T-helper 17 cell (primary cell): ENCODE results near the gene HIVEP3. TPM values are rescaled to one million over a fixed set of nuclear protein-coding genes. Genes with fewer than 3 reads are reported as not detected.

Source experiments
- ATAC-seq: fragments of 150-1000 bp; cut with Tn5 transposase; 2 replicates; pipeline ENCODE4 v1.10.0; 2021; ENCODE audit warnings: mild to moderate bottlenecking, moderate library complexity
- DNase-seq, 3 donors: peaks; one replicate each; pipeline versions ENCODE4 v3.0.0 to v3.0.0-alpha.2; 2020 to 2021
- H3K9me3 ChIP-seq: one replicate; pipeline ENCODE4 v1.7.0; 2013; ENCODE audit warnings: low read length, mild to moderate bottlenecking; ENCODE audit not compliant: control insufficient read depth, poor library complexity, severe bottlenecking
- H3K27ac Mint-ChIP-seq: one replicate; pipeline ENCODE4 v1.8.0; 2022; ENCODE audit warnings: mild to moderate bottlenecking, moderate library complexity, mixed read lengths
- H3K27me3 Mint-ChIP-seq: one replicate; pipeline ENCODE4 v1.8.0; 2022; ENCODE audit warnings: mixed read lengths
- H3K36me3 Mint-ChIP-seq: one replicate; pipeline ENCODE4 v1.8.0; 2022; ENCODE audit warnings: low read depth, mixed read lengths
- H3K4me1 Mint-ChIP-seq: one replicate; pipeline ENCODE4 v1.8.0; 2022; ENCODE audit warnings: mild to moderate bottlenecking, mixed read lengths
- H3K4me3 Mint-ChIP-seq: one replicate; pipeline ENCODE4 v1.8.0; 2022; ENCODE audit warnings: mild to moderate bottlenecking, moderate library complexity, mixed read lengths
- total RNA-seq, 4 donors: library from RNA in 2 of 4; stranded (reverse) in 2 of 4; gene quantifications; one replicate each; pipeline ENCODE4 v1.2.3 and lab custom pipeline; 2022 to 2026

Gene HIVEP3
- total RNA-seq, 2 donors from 2014 or later: 11.1 to 13.9 TPM

GRCh38 chr1:41539418-41539805, 379.3 kb downstream of the HIVEP3 start:
- no peak for ATAC-seq
- Mint-ChIP-seq H3K4me3 (no peak overlapping the region), H3K27me3 (no peaks in the 10 kb centered on the region), H3K4me1 (peaks cover 23% of the 10 kb centered on the region), H3K27ac (no peak overlapping the region), H3K36me3 (peaks cover 3% of the 10 kb centered on the region)
- H3K9me3 ChIP-seq: no peaks in the 10 kb centered on the region
- DNase-seq: no peak

- no peaks in the 10 kb centered on the region for H3K27me3 Mint-ChIP-seq
- no peak overlapping the region for H3K27ac Mint-ChIP-seq
- peaks cover 27% of the 10 kb centered on the region for H3K4me1 Mint-ChIP-seq
- peaks cover 3% of the 10 kb centered on the region for H3K36me3 Mint-ChIP-seq
- DNase-seq: no peak
- H3K9me3 ChIP-seq: no peaks in the 10 kb centered on the region
- H3K4me3 Mint-ChIP-seq: no peak overlapping the region
- no peak for ATAC-seq
Measured at GRCh38 chr1:41538741-41539417, 379.8 kb downstream of the HIVEP3 start.

- Mint-ChIP-seq H3K27me3 (no peaks in the 10 kb centered on the region), H3K4me1 (peaks cover 28% of the 10 kb centered on the region), H3K4me3 (no peak overlapping the region), H3K27ac (no peak overlapping the region), H3K36me3 (peaks cover 3% of the 10 kb centered on the region)
- DNase-seq (no peak), ATAC-seq (no peak)
- H3K9me3 ChIP-seq: no peaks in the 10 kb centered on the region
Measured at GRCh38 chr1:41537788-41538351, 380.9 kb downstream of the HIVEP3 start.

GRCh38 chr1:41537251-41537650, 381.5 kb downstream of the HIVEP3 start:
- Mint-ChIP-seq H3K4me1 (peaks cover 29% of the 10 kb centered on the region), H3K36me3 (peaks cover under 1% of the 10 kb centered on the region), H3K4me3 (no peak overlapping the region), H3K27me3 (no peaks in the 10 kb centered on the region), H3K27ac (no peak overlapping the region)
- no peaks in the 10 kb centered on the region for H3K9me3 ChIP-seq
- no peak for DNase-seq
- no peak for ATAC-seq

- Mint-ChIP-seq H3K36me3 (peaks cover 3% of the 10 kb centered on the region), H3K27ac (no peak overlapping the region), H3K4me1 (peaks cover 30% of the 10 kb centered on the region), H3K4me3 (no peak overlapping the region), H3K27me3 (no peaks in the 10 kb centered on the region)
- ATAC-seq (no peak), DNase-seq (no peak)
- H3K9me3 ChIP-seq: no peaks in the 10 kb centered on the region
Measured at GRCh38 chr1:41536361-41536802, 382.3 kb downstream of the HIVEP3 start.

GRCh38 chr1:41535716-41536115, 383.0 kb downstream of the HIVEP3 start:
- Mint-ChIP-seq H3K27me3 (no peaks in the 10 kb centered on the region), H3K27ac (no peak overlapping the region), H3K4me3 (no peak overlapping the region), H3K4me1 (peaks cover 32% of the 10 kb centered on the region), H3K36me3 (peaks cover 7% of the 10 kb centered on the region)
- DNase-seq (no peak), ATAC-seq (no peak)
- H3K9me3 ChIP-seq: no peaks in the 10 kb centered on the region

GRCh38 chr1:41535276-41535675, 383.4 kb downstream of the HIVEP3 start:
- H3K4me3 Mint-ChIP-seq: no peak overlapping the region
- H3K4me1 Mint-ChIP-seq: peaks cover 31% of the 10 kb centered on the region
- no peak for DNase-seq
- ATAC-seq: no peak
- H3K27ac Mint-ChIP-seq: no peak overlapping the region
- no peaks in the 10 kb centered on the region for H3K9me3 ChIP-seq
- no peaks in the 10 kb centered on the region for H3K27me3 Mint-ChIP-seq
- H3K36me3 Mint-ChIP-seq: peaks cover 7% of the 10 kb centered on the region

GRCh38 chr1:41534181-41535076, 384.3 kb downstream of the HIVEP3 start:
- peaks cover 31% of the 10 kb centered on the region for H3K4me1 Mint-ChIP-seq
- no peak overlapping the region for H3K27ac Mint-ChIP-seq
- no peak for ATAC-seq
- no peak for DNase-seq
- H3K9me3 ChIP-seq: no peaks in the 10 kb centered on the region
- H3K27me3 Mint-ChIP-seq: no peaks in the 10 kb centered on the region
- peak overlapping the region; percentile 41 for H3K4me3 Mint-ChIP-seq
- peaks cover 7% of the 10 kb centered on the region for H3K36me3 Mint-ChIP-seq

GRCh38 chr1:41533731-41534080, 385.0 kb downstream of the HIVEP3 start:
- Mint-ChIP-seq H3K27me3 (no peaks in the 10 kb centered on the region), H3K4me1 (peaks cover 33% of the 10 kb centered on the region), H3K27ac (no peak overlapping the region), H3K36me3 (peaks cover 7% of the 10 kb centered on the region), H3K4me3 (no peak overlapping the region)
- no peaks in the 10 kb centered on the region for H3K9me3 ChIP-seq
- no peak for DNase-seq
- ATAC-seq: no peak

GRCh38 chr1:41533016-41533730, 385.5 kb downstream of the HIVEP3 start:
- Mint-ChIP-seq H3K4me3 (no peak overlapping the region), H3K36me3 (peaks cover 7% of the 10 kb centered on the region), H3K4me1 (peaks cover 35% of the 10 kb centered on the region), H3K27ac (no peak overlapping the region), H3K27me3 (no peaks in the 10 kb centered on the region)
- DNase-seq (no peak), ATAC-seq (no peak)
- no peaks in the 10 kb centered on the region for H3K9me3 ChIP-seq

GRCh38 chr1:41532206-41532975, 386.3 kb downstream of the HIVEP3 start:
- Mint-ChIP-seq H3K27ac (peak overlapping the region; percentile 16), H3K4me3 (no peak overlapping the region), H3K27me3 (no peaks in the 10 kb centered on the region), H3K36me3 (peaks cover 7% of the 10 kb centered on the region), H3K4me1 (peaks cover 30% of the 10 kb centered on the region)
- ATAC-seq (no peak), DNase-seq (no peak)
- no peaks in the 10 kb centered on the region for H3K9me3 ChIP-seq

GRCh38 chr1:41530411-41530810, 388.3 kb downstream of the HIVEP3 start:
- H3K27me3 Mint-ChIP-seq: no peaks in the 10 kb centered on the region
- no peaks in the 10 kb centered on the region for H3K9me3 ChIP-seq
- H3K4me3 Mint-ChIP-seq: no peak overlapping the region
- H3K4me1 Mint-ChIP-seq: peaks cover 26% of the 10 kb centered on the region
- peaks cover 7% of the 10 kb centered on the region for H3K36me3 Mint-ChIP-seq
- H3K27ac Mint-ChIP-seq: no peak overlapping the region
- DNase-seq: peak in 1 of 3 donors; percentile 8
- ATAC-seq: no peak
